Endothelial cell of umbilical vein (primary cell): Measurements from ENCODE around the gene PSMC3. TPM values are rescaled to one million over a fixed set of nuclear protein-coding genes. Genes with fewer than 3 reads are reported as not detected.

ENCODE experiments used
- BruUV-seq: library from RNA; stranded (reverse); fragments of 400-500 nt; replicated peaks from 2 replicates; lab custom pipeline; 2021; lab: Mats Ljungman, UMichigan
- CTCF ChIA-PET: fragments of 300-600, 350-600 bp; sonication (Branson Sonifier 250); formaldehyde crosslinking; loops from one replicate; lab custom pipeline; 2021; ENCODE audit warnings: antibody characterized with exemption, inconsistent platforms; lab: Charles Lee
- POLR2A ChIA-PET: fragments of 300-600, 350-600 bp; sonication (Branson Sonifier 250); formaldehyde crosslinking; loops from one replicate; lab custom pipeline; 2021; ENCODE audit warnings: antibody characterized with exemption, inconsistent platforms; lab: Charles Lee
- DNase-seq: peaks from one replicate; pipeline ENCODE4 v3.0.0-alpha.2; 2011; ENCODE audit warnings: low read depth, low spot score
- FAIRE-seq: peaks from 2 replicates; lab custom pipeline; 2011; peaks lifted over from hg19 to GRCh38; lab: Jason Lieb, UNC
- H2AFZ ChIP-seq: 2 replicates; pipeline ENCODE4 v1.6.0; 2012; ENCODE audit warnings: low read depth, low read length, control low read depth, inconsistent platforms
- H3K27ac ChIP-seq: 2 replicates; pipeline ENCODE4 v1.5.1; 2011; ENCODE audit warnings: low read depth, mild to moderate bottlenecking, control low read depth, low read length, moderate library complexity; ENCODE audit not compliant: insufficient read depth
- H3K27me3 ChIP-seq, 2 experiments: 2 replicates each; pipeline versions ENCODE4 v1.6.0 to v1.6.1; 2011; ENCODE audit warnings: low read length in 2 of 2, mixed read lengths in 1 of 2; ENCODE audit not compliant: control insufficient read depth in 2 of 2, insufficient read depth in 2 of 2
- H3K36me3 ChIP-seq, 2 experiments: 2 replicates in 1 of 2; 3 replicates in 1 of 2; pipeline ENCODE4 v1.5.1; 2011; ENCODE audit warnings: low read length in 2 of 2, mild to moderate bottlenecking in 1 of 2, moderate library complexity in 1 of 2; ENCODE audit not compliant: control insufficient read depth in 2 of 2, insufficient read depth in 2 of 2; ENCODE audit errors: extremely low read depth in 1 of 2
- H3K4me1 ChIP-seq: 3 replicates; pipeline ENCODE4 v1.5.1; 2011; ENCODE audit warnings: mild to moderate bottlenecking, low read length; ENCODE audit not compliant: control insufficient read depth, insufficient read depth; ENCODE audit errors: extremely low read depth
- H3K4me2 ChIP-seq: 2 replicates; pipeline ENCODE4 v1.6.1; 2011; ENCODE audit warnings: low read length, control low read depth, mixed read lengths; ENCODE audit not compliant: insufficient read depth
- H3K4me3 ChIP-seq, 3 experiments: fragments of 200-600 bp in 1 of 3; sonication (generic), shearing (Covaris generic) in 1 of 3; replicated peaks in 1 of 3; 2 replicates each; pipeline ENCODE4 v1.5.1; 2011 to 2016; ENCODE audit warnings: control low read depth in 3 of 3, low read length in 3 of 3, mild to moderate bottlenecking in 2 of 3, inconsistent platforms in 1 of 3, low read depth in 1 of 3, moderate library complexity in 1 of 3; ENCODE audit not compliant: insufficient read depth in 1 of 3
- H3K79me2 ChIP-seq: 2 replicates; pipeline ENCODE4 v1.6.0; 2012; ENCODE audit warnings: low read length, inconsistent platforms; ENCODE audit not compliant: control insufficient read depth, insufficient read depth
- H3K9ac ChIP-seq: replicated peaks from 2 replicates; pipeline ENCODE3; 2011; ENCODE audit warnings: low read length, control low read depth; ENCODE audit not compliant: insufficient read depth; ENCODE audit errors: extremely low read depth
- H3K9me1 ChIP-seq: replicated peaks from 3 replicates; pipeline ENCODE4 v1.6.0; 2011; ENCODE audit warnings: mild to moderate bottlenecking, low read length; ENCODE audit not compliant: control insufficient read depth, insufficient read depth; ENCODE audit errors: extremely low read depth
- H3K9me3 ChIP-seq: replicated peaks from 2 replicates; pipeline ENCODE4 v1.5.1; 2012; ENCODE audit warnings: low read length, inconsistent platforms; ENCODE audit not compliant: control insufficient read depth, insufficient read depth
- H4K20me1 ChIP-seq: replicated peaks from 2 replicates; pipeline ENCODE3; 2011; ENCODE audit warnings: mild to moderate bottlenecking, low read length; ENCODE audit not compliant: control insufficient read depth, insufficient read depth; ENCODE audit errors: extremely low read depth
- CTCF ChIP-seq, 2 donors: IDR thresholded peaks; 1 replicate in 1 of 2; 2 replicates in 1 of 2; pipeline ENCODE4 v1.5.1; 2011; ENCODE audit warnings: low read length in 2 of 2, mild to moderate bottlenecking in 2 of 2, moderate library complexity in 2 of 2, control low read depth in 1 of 2, inconsistent platforms in 1 of 2, low read depth in 1 of 2; ENCODE audit not compliant: insufficient read depth in 1 of 2; ENCODE audit errors: extremely low read depth in 1 of 2
- EZH2 ChIP-seq: IDR thresholded peaks from 2 replicates; pipeline ENCODE4 v1.6.1; 2012; ENCODE audit warnings: borderline replicate concordance, low read depth, mild to moderate bottlenecking, moderate library complexity, low read length, inconsistent platforms; ENCODE audit not compliant: severe bottlenecking
- FOS ChIP-seq: IDR thresholded peaks from 2 replicates; pipeline ENCODE4 v1.6.1; 2011; ENCODE audit warnings: mild to moderate bottlenecking, low read length, moderate library complexity, borderline replicate concordance; ENCODE audit not compliant: insufficient read depth
- GATA2 ChIP-seq: IDR thresholded peaks from 2 replicates; pipeline ENCODE4 v1.7.0; 2011; ENCODE audit warnings: low read depth, mild to moderate bottlenecking, moderate library complexity, mixed read lengths, low read length; ENCODE audit not compliant: insufficient read length, insufficient read depth
- JUN ChIP-seq: IDR thresholded peaks from 2 replicates; pipeline ENCODE4 v1.6.1; 2011; ENCODE audit warnings: borderline replicate concordance, low read depth; ENCODE audit not compliant: insufficient read length, insufficient read depth
- MAX ChIP-seq: IDR thresholded peaks from 2 replicates; pipeline ENCODE4 v1.6.1; 2011; ENCODE audit not compliant: insufficient read depth, insufficient read length
- MYC ChIP-seq: IDR thresholded peaks from one replicate; pipeline ENCODE4 v1.6.1; 2011; ENCODE audit warnings: mild to moderate bottlenecking, low read depth, low read length
- POLR2A ChIP-seq: IDR thresholded peaks from 2 replicates; pipeline ENCODE4 v1.6.1; 2012; ENCODE audit warnings: low read depth, mild to moderate bottlenecking, control low read depth, low read length
- POLR2AphosphoS5 ChIP-seq: IDR thresholded peaks from 2 replicates; pipeline ENCODE4 v1.6.1; 2012; ENCODE audit warnings: low read depth, mild to moderate bottlenecking, control low read depth, low read length, moderate library complexity; ENCODE audit not compliant: insufficient read depth
- dilution Hi-C: fragments of 300-500 bp; cut with MboI; formaldehyde crosslinking; loops from one replicate; pipeline ENCODE4 v1.15.0; 2019; ENCODE audit warnings: low sequenced_read_pairs; ENCODE audit not compliant: extremely low pct_ligation_motif_present
- intact Hi-C: fragments of 100-400 bp; cut with micrococcal nuclease; formaldehyde crosslinking; loops from one replicate; pipeline ENCODE4 v1.10.0; 2022
- polyA plus RNA-seq, 4 experiments: library from polyadenylated mRNA; depleted of rRNA in 3 of 4; stranded (reverse) in 3 of 4; unstranded in 1 of 4; fragments of >200 nt; gene quantifications; 2 replicates each; pipeline versions ENCODE4 v1.2.1 to v1.2.3, GENCODE V29; 2011 to 2012; ENCODE audit warnings: missing spikeins in 1 of 4
- total RNA-seq: library from RNA; stranded (reverse); gene quantifications from 2 replicates; pipeline ENCODE4 v1.2.3, GENCODE V29; 2021

The PSMC3 gene
- total and polyA plus RNA-seq, 2 donors (not counting 3 experiments of a cell fraction or from before 2014, with no cell fraction given): 179 to 203 TPM

GRCh38 chr11:47396049-47396320, 30.3 kb downstream of the PSMC3 start:
- TF ChIP-seq JUN (no peak), MAX (no peak), EZH2 (no peak), POLR2A (no peak), FOS (no peak), GATA2 (no peak), POLR2AphosphoS5 (no peak), CTCF (IDR thresholded peaks at IDR 0.05; ENCODE audit: extremely low read depth in 1 of 2, insufficient read depth in 1 of 2, low read depth in 1 of 2, low read length in 2 of 2) (no peak), MYC (no peak)
- no peaks in the 10 kb centered on the region for H4K20me1 ChIP-seq
- dilution Hi-C loops (no loop called here), intact Hi-C loops (no loop called here)
- H3K79me2 ChIP-seq: no peaks in the 10 kb centered on the region
- H3K36me3 ChIP-seq: no peaks in the 10 kb centered on the region
- no peak overlapping the region for H3K4me3 ChIP-seq
- no peak overlapping the region for H3K4me2 ChIP-seq
- DNase-seq (no peak), FAIRE-seq (no peak)
- no peaks in the 10 kb centered on the region for H3K9me1 ChIP-seq
- H3K4me1 ChIP-seq: peaks cover 30% of the 10 kb centered on the region
- no peak overlapping the region for H3K9ac ChIP-seq
- H2AFZ ChIP-seq: peak overlapping the region; percentile 8
- H3K27ac ChIP-seq: peak overlapping the region; percentile 99
- no TSS peak for BruUV-seq
- ChIA-PET CTCF (no interaction called here), POLR2A (no interaction called here)
- H3K9me3 ChIP-seq: no peaks in the 10 kb centered on the region
- H3K27me3 ChIP-seq: no peaks in the 10 kb centered on the region
